ENCODE measurements around the gene FAM120B.
"Not testable (repeated sequence)": the region's sequence is repeated elsewhere in the genome, so short reads cannot be mapped to it uniquely, and the experiment has no call there.

FAM120B gene

DNA sequence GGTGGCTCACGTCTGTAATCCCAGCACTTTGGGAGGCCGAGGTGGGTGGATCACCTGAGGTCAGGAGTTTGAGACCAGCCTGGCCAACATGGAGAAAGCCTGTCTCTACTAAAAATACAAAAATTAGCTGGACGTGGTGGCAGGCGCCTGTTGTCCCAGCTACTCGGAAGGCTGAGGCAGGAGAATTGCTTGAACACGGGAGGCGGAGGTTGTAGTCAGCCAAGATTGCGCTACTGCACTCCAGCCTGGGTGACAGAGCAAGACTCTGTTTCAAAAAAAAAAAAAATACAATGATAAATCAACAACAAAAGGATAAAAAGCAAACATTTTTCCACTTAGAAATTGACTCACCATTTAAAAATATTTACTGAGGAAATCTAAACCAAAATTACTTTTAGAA is 103.2 kb downstream of the FAM120B start:
- in situ Hi-C loops (cut with HindIII; ENCODE audit: low sequenced_read_pairs), result not testable (repeated sequence)

GRCh38 chr6:170410241-170410640 is 103.7 kb downstream of the FAM120B start:
- in situ Hi-C loops (cut with HindIII; ENCODE audit: low sequenced_read_pairs), result no loop called here

DNA sequence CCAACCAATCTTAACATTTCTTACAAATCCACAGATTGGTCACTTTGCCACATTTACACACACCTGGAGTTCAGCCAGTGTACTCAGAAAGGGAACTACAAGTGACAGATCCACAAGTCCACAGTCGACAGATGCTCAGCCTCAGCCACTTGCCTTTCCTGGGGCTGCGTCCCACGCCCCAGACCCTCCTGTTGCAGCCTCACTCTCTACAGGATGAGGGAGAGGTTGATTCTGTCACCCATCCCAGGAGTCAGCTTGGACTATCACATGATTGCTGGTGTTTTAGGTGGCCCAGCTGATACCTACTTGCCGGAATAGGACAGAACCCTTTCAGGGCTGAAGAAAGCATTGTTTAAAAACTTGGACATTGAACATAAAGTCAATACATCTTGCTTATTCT is 108.8 kb downstream of the FAM120B start:
- in situ Hi-C loops (cut with HindIII; ENCODE audit: low sequenced_read_pairs), result no loop called here

- in situ Hi-C loops (cut with HindIII; ENCODE audit: low sequenced_read_pairs), result no loop called here
These were observed 109.7 kb downstream of the FAM120B start for GRCh38 chr6:170416303-170416702.

DNA sequence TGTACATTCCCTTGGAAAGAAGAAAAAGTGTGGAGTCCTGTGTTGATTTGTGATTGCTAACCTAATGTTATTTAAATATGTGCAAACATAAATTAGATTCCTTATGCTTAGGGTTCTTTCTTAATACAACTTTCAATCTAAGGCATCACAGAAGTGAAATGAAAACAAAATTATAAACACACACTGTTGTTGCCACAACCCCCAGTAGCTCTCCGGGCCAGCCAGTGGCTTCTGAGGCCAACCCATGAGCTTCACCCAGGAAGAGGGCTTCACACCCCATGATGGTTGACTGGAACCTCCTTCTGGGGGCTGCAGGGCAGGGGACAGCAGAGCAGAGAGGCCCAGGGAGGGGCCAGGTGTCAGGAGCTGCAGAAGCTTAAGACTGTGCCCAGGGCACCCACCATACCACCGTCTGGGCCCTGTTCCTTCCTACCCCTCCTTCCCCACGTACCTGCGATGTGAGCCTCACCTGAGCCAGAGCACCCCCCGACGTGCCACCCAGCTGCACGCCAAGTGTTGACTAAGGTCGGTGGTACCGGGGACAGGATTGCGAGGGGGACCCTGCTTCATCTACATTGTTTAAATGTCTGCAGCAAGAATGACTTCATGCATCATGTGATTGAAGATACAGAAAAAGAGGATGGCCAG is 110.5 kb downstream of the FAM120B start:
- in situ Hi-C loops (cut with HindIII; ENCODE audit: low sequenced_read_pairs), result no loop called here

DNA sequence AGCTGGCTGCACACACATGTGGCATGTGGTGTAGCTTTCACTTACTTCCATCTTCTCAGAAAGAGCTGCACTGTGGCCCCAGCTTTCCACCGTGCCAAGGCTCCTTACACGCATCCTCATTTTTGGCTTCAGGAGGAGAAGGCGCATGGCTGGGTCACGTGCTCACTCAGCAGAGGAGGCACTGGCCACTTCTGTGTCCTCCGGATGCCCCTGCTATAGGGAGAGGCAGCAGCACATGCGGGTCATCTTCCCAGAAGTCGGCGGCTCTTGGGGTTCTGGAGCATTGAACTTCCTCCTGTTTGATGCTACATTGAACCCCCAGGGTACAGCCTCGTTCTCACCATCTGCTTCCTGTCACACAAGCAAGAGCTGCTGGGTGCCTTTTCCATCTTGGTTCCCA is 111.3 kb downstream of the FAM120B start:
- in situ Hi-C loops (cut with HindIII; ENCODE audit: low sequenced_read_pairs), result no loop called here

GRCh38 chr6:170420283-170420682 is 113.7 kb downstream of the FAM120B start:
- in situ Hi-C loops (cut with HindIII; ENCODE audit: low sequenced_read_pairs), result no loop called here

DNA sequence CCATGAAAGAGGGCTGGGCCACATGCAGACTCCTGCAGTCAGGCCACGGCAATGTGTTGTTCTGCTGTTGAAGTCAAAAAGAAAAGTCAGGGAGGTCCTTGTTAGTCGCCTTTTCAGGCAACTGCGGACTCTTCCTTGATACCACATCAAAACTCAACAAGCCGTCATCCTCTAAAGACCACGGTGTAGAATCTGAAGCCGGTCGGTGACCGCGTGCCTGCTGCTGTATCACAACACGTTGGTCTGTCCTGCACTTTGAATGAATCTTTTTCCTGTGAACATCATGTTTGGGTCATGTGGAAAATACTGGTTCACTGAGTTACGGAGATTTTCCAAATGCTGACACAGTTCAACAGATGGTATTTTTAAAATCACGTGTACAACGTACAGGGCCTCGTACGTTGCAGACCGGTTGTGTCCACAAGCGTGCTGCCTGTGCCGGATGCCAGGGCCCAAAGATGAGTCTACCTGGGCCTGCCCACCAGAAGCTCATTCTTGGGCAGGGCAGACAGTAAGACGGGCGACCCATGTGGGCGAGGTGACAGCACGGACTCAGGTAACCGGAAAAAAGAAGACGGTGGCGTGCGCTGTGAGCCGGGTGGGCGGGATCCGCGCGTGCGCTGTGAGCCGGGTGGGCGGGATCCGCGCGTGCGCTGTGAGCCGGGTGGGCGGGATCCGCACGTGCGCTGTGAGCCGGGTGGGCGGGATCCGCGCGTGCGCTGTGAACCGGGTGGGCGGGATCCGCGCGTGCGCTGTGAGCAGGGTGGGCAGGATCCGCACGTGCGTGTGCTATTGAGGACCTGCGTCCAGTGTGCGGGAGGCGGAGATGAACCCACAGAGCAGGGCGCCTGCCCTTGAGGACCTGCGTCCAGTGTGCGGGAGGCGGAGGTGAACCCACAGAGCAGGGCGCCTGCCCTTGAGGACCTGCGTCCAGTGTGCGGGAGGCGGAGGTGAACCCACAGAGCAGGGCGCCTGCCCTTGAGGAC is 114.5 kb downstream of the FAM120B start:
- in situ Hi-C loops (cut with HindIII; ENCODE audit: low sequenced_read_pairs), result no loop called here

- in situ Hi-C loops (cut with HindIII; ENCODE audit: low sequenced_read_pairs), result no loop called here
These were observed 115.4 kb downstream of the FAM120B start for GRCh38 chr6:170421921-170422320.

DNA sequence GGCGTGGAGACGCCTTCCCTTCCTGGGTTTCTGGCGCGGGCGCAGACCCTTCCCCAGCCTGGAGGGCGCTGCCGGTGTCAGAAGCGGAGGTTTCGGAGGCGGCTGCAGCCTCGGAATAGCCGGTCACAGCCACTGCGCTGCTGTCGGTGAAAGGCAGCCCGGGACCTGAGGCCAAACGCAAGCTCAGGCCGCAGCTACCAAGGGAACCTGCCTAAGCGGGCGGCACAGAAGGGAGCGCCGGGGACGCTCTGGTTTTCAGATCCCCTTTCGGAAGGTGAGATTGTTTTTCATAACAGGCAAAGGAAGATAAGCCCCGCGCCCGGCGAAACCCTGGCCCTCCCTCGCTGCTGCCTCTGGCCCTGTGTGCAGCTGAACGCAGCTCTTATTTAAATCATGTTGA is 116.5 kb downstream of the FAM120B start:
- in situ Hi-C loops (cut with HindIII; ENCODE audit: low sequenced_read_pairs), result no loop called here

DNA sequence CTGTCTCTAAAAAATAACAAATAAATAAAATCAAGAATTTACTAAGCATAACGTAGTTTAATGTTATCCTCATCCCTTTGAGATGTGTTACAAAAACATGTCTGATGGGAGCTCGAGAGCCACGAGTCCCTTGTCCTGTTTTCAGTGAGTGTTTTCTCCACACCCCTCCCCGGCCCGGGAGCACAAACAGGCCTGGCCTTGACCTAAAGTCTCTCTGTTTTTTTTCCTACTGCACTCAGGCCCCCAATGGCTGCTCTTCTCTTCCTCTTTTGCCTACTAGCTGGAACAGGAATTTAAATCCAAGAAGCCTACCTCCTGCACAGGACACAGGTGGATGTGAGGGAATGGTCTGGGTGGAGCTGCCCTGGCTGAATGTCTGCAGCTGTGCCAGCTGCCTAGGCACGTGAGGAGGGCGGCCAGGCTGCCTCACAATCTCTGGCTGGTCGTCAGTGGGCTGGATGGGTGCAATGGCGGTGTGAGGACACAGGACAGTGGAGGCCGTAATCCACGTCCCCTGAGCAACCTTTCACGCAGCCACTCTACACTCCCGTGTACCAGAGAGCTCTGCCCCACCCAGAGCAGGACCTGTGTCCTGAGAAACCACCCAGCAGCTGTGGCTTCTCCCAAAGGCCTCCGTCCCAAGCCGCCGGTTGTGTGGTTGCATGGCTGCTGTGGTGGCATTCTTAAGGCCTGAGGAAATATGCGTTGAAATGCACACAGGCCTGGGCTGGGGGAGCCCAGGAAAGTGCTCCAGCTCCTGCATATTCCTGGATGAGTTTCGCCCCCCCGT is 117.5 kb downstream of the FAM120B start:
- in situ Hi-C loops (cut with HindIII; ENCODE audit: low sequenced_read_pairs), result no loop called here

DNA sequence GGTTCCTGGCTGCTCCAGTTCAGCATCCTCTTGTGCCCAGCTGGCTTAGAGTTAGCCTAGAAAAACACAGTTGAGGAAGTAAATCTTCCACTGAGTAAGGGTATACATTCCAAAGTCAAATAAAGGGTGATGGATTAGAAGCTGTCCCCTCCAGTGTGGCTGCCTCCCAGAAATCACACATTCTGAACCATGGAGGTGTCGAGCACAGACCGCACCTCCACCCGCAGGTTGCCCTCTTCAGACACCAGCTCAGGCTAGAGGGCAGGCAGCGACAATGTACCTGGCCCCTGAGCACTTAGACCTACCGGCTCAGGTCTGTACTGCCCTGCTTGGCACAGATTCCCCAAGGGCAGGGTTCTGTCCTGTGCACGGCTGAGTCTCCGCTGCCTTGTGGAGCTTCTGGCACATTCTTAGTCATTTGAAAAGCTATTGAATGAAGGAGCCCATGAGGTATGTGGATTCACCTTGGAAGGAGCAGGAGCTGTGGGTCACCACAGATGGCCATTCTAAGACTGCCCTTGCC is 118.1 kb downstream of the FAM120B start:
- in situ Hi-C loops (cut with HindIII; ENCODE audit: low sequenced_read_pairs), result no loop called here

DNA sequence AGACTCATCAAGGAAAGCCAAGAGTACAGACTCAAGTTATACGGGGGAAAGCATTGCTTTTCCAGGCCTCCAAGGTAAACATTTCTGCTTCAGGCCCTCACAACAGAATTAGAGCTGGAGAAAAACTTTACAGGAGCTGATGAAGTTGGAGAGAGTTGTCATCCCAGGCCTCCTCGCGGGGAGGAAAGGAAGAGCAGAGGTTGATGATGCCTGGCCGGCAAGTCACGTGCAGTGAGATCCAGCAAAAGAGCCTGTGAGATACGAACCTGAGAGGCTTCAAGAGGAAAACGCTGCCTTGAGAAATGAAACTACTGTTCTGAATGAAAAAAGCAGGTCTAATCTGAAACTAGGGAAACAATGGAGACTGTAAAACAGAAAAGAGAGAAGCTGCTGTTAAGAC is 122.9 kb downstream of the FAM120B start:
- in situ Hi-C loops (cut with HindIII; ENCODE audit: low sequenced_read_pairs), result no loop called here

DNA sequence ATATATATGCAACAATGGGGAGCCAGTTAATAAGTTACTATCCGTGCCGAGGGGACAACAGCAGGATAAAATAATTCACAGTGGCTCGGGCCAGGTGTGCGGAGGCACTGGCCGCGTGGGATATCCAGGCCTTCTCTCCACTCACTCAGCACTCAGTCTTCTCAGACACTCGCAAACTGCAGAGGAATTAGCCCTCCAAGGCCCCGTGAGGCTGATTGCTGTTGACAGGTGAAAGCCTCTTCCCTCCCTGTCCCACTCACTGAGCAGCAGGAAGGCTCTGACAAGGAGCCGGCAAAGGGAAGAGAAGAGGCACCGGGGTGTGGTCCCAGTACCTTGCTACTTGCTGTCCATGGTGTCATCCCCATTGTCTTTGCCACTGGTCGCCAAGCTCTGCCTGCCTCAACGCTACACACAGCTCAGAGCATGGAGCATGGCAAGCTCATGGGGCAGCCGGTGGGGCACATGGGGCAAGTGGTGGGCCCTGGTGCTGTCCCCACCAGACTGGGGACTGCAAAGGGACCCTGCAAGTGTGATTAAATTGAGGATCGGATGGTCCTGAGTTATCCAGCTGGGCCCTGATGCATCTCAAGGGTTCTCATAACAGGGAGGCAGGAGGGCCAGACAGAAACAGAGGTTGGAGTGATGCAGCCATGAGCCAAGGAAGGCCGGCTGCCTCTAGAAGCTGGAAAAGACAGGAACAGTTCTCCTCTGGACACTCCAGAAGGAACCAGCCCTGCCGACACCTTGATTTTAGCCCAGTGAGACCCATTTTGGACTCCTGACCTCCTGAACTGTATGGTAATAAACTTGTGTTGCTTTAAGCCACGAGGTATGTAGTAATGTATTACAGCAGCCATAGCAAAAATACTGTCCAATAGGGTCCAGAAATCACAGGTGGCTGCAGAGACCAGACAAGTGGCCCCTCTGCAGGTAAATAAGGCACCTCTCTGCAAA is 126.9 kb downstream of the FAM120B start:
- in situ Hi-C loops (cut with HindIII; ENCODE audit: low sequenced_read_pairs), result no loop called here

GRCh38 chr6:170434117-170434820 is 127.7 kb downstream of the FAM120B start:
- in situ Hi-C loops (cut with HindIII; ENCODE audit: low sequenced_read_pairs), result no loop called here

GRCh38 chr6:170434821-170435155 is 128.2 kb downstream of the FAM120B start:
- in situ Hi-C loops (cut with HindIII; ENCODE audit: low sequenced_read_pairs), result no loop called here

DNA sequence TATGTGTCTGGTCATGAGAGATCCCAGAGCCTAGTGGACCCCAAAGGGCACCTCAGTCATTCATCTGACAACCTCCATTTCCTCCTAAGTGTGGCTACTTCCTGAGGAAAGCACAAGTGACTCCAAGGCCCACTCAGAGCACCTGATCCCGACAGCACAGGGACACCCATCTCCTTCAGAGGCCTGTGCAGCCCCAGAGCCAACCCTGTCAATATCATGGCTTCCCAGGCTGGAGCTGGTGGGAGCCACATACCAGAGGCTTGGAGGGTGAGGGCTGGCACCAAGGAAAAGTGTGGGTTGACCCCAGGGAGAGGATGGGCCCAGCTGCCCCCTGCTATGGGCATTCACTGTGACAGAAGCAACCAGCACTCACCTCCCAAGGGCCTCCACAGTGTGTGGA is 129.2 kb downstream of the FAM120B start:
- in situ Hi-C loops (cut with HindIII; ENCODE audit: low sequenced_read_pairs), result no loop called here

DNA sequence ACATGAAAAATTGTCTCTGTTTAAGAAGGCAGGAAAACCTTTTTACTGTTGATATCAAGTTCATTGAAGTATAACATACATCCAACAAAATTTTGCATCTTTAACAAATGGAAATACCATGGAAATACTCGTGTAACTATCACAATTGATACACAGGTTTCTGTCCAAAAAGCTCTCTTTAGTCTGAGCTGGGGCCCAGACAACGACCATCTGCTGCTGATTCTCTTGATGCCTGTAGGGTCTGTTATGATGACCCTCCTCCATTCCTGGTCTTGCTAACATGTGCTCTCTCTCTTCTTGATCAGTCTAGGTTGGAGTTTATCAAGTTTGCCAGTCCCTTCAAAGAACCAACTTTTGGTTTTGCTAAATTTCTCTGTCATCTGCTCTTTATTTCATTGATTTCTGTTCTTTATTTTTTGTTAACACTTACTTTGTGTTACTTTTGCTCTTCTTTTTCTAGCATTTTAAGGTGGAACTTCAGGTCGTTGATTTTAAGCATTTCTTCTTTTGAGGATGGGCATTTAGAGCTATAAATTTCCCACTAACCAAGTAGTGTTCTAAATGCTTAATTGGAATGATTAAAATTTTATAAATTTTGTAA is 129.8 kb downstream of the FAM120B start:
- in situ Hi-C loops (cut with HindIII; ENCODE audit: low sequenced_read_pairs), result no loop called here

DNA sequence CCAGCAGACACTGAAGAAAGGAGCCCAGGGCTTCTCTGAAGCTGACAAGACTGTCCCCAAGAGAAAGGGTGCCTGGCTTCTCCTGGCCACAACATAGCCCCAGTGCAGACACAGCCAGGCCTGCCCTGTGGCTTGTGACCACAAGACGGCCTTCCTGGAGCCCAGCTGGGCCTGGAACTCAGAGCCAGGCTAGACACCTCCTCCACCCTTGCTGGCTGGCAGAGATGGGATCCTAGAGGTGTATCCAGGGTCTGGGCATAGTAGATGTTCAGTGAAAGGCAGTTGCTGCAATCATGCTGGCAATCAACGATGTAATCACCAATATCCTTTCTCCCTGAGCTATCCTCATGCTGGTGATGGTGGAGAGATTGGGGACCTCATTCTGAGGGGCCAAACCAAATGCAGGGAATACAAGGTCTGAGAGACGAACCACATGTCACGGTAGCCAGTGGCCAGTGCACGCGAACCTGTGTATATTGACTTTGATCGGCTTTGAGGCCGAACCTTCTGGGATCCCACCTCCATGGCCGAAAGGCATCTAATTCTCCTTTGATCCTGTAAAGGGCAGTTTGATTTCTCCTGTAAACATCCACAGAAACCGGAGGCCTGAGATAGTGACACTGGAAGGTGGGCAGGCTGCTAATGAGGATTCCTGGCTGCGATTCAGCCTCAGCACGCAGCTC is 131.3 kb downstream of the FAM120B start:
- in situ Hi-C loops (cut with HindIII; ENCODE audit: low sequenced_read_pairs), result no loop called here
